HUES48 (cell line): ENCODE results near the gene UNKL.

Source experiments
- H3K27ac ChIP-seq: one replicate; pipeline ENCODE4 v1.7.0; 2013; ENCODE audit warnings: low read depth, low read length, inconsistent platforms
- H3K27me3 ChIP-seq: 2 replicates; pipeline ENCODE4 v1.6.1; 2013; ENCODE audit warnings: mild to moderate bottlenecking, low read length; ENCODE audit not compliant: control insufficient read depth, insufficient read depth
- H3K36me3 ChIP-seq: 2 replicates; pipeline ENCODE4 v1.6.1; 2013; ENCODE audit warnings: low read length; ENCODE audit not compliant: control insufficient read depth, insufficient read depth
- H3K4me1 ChIP-seq: 2 replicates; pipeline ENCODE4 v1.6.1; 2013; ENCODE audit warnings: mild to moderate bottlenecking, low read length; ENCODE audit not compliant: control insufficient read depth, insufficient read depth
- H3K4me3 ChIP-seq: 2 replicates; pipeline ENCODE4 v1.5.1; 2013; ENCODE audit warnings: mild to moderate bottlenecking, low read depth, low read length
- H3K9ac ChIP-seq: 2 replicates; pipeline ENCODE4 v1.6.1; 2013; ENCODE audit warnings: mild to moderate bottlenecking, low read depth, low read length, moderate library complexity
- H3K9me3 ChIP-seq: 2 replicates; pipeline ENCODE4 v1.6.1; 2013; ENCODE audit warnings: low read length; ENCODE audit not compliant: control insufficient read depth, insufficient read depth

UNKL gene

DNA sequence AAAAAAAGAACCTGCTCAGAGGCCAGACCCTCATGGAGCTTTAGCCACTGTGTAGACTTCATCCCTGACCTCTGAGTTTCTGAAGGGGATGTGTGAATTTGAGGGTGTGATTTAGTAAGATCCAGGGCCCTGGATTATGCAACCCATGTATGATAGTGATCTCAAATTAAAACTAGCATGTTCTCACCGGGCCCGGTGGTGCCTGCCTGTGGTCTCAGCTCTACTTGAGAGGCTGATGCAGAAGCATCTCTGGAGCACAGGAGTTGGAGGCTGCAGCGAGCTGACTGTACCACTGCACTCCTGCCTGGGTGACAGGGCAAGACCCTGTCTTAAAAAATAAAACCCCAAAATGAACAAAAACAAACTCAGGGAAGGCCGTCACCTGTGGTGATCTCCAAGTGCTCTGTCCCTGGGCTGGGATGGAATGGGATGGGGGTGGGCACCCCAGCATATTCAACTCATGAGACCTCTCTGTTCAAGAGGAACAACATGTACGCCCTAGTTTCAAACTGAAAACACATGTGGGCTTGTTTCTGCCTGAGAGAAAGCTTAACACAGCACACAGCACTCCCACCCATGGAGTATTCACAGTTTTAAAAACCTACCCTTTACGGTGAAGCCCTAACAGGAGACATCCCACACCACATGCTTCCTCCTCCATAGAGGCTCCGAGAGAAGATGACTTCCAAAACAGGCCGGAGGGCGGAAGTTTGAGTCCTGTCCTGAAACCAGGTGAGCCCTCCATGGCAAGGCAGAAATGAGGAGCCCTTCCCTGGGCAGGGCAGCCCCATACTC, 32.7 kb downstream of the UNKL start:
- no peak overlapping the region for H3K9ac ChIP-seq
- 0 out of 2 replicates have a peak, but pooled peaks cover 2% of the 10 kb centered on the region for H3K4me1 ChIP-seq
- H3K4me3 ChIP-seq, result no peak overlapping the region
- no peak overlapping the region for H3K27ac ChIP-seq
- no peaks in the 10 kb centered on the region for H3K9me3 ChIP-seq
- H3K36me3 ChIP-seq, result peaks cover 14% of the 10 kb centered on the region
- no peaks in the 10 kb centered on the region for H3K27me3 ChIP-seq

- Histone ChIP-seq H3K27ac (peak overlapping the region; percentile 18), H3K4me1 (0 out of 2 replicates have a peak, but pooled peaks cover 2% of the 10 kb centered on the region), H3K36me3 (peaks cover 18% of the 10 kb centered on the region), H3K27me3 (no peaks in the 10 kb centered on the region), H3K9ac (0 out of 2 replicates have a peak overlapping the region, but pooled peaks have one; percentile 46), H3K4me3 (peak overlapping the region; percentile 70), H3K9me3 (no peaks in the 10 kb centered on the region)
Measured at GRCh38 chr16:1380195-1380594, 34.3 kb downstream of the UNKL start.

DNA sequence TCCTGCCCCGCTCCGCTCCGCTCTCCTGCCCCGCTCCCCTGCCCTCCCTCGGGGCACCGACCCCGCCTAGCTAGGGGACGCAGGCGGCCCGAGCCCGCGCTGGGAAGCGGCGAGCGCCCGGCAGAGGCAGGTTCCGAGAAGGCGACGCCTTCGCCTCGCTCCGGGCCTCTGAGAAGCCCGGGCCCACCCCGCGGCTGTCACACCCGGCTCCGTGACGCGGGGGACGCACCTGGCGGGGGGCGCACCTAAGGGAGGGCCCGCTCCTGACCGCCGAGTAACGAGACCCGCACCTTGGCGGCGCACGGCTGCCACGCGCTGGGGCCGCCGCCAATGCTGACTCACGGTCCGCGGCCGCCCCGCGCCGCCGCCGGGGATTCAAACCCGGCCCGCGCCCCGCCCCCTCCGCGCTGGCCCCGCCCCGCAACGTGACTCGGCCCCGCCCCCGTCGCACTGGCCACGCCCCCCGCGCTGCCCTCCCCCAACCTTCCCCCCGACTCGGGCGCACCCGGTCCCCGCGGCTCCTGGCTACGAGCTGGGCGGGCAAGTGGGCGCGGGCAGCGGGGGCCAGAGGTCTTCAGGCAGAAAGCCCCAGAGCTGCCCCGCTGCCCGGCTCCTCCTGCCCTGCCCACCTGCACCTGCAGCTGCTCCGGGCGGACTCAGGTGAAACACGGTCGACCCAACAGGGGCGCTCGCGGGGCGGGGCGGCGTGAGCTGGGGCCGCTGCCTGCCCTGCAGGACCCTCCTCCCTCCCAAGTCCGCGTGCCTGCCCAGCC, 35.0 kb downstream of the UNKL start:
- Histone ChIP-seq H3K9me3 (no peaks in the 10 kb centered on the region), H3K27ac (peak overlapping the region; percentile 85), H3K4me3 (peak overlapping the region; percentile 88), H3K9ac (peak overlapping the region; percentile 94), H3K4me1 (0 out of 2 replicates have a peak, but pooled peaks cover 2% of the 10 kb centered on the region), H3K36me3 (peaks cover 15% of the 10 kb centered on the region), H3K27me3 (no peaks in the 10 kb centered on the region)

GRCh38 chr16:1378804-1379303, 35.6 kb downstream of the UNKL start:
- H3K9ac ChIP-seq, result peak overlapping the region; percentile 94
- H3K9me3 ChIP-seq, result no peaks in the 10 kb centered on the region
- H3K27ac ChIP-seq, result peak overlapping the region; percentile 85
- peak overlapping the region; percentile 88 for H3K4me3 ChIP-seq
- peaks cover 15% of the 10 kb centered on the region for H3K36me3 ChIP-seq
- no peaks in the 10 kb centered on the region for H3K27me3 ChIP-seq
- H3K4me1 ChIP-seq, result 0 out of 2 replicates have a peak, but pooled peaks cover 2% of the 10 kb centered on the region

- H3K27me3 ChIP-seq, result no peaks in the 10 kb centered on the region
- H3K36me3 ChIP-seq, result peaks cover 12% of the 10 kb centered on the region; the same call in 1 of the 2 replicates
- no peaks in the 10 kb centered on the region for H3K9me3 ChIP-seq
- peak overlapping the region; percentile 88 for H3K4me3 ChIP-seq
- 0 out of 2 replicates have a peak, but pooled peaks cover 2% of the 10 kb centered on the region for H3K4me1 ChIP-seq
- H3K9ac ChIP-seq, result peak overlapping the region; percentile 94
- no peak overlapping the region for H3K27ac ChIP-seq
Measured at GRCh38 chr16:1378087-1378803, 36.3 kb downstream of the UNKL start.

DNA sequence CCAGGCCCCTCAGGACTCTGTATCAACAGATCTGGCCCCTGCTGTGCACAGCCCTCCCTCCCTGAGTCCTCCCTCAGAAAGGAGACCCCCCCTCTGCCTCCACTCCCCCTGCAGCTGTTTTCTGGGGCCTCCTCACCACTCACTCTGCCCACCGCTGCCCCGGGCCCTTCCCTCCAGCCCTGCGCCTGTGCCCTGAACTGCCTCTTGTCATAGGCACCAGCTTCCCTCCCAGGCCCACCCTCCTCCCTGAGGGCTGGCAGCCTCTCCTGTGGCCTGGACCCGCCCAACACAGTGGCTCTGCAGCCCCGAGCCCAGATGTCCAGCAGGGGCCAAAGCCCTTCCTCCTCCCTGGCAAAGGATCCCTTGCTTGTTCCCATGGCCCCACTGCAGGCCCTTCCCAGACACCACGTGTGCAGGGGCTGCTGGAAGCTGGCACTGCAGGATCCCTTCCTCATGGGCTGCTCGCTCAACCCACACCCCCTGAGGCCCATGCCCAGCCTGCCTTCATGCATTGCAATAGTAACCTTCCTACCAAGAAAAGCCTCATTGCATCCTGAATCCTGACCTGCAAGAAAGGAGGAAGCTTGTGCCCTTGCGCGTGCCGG, 37.0 kb downstream of the UNKL start:
- Histone ChIP-seq H3K9me3 (no peaks in the 10 kb centered on the region), H3K27ac (no peak overlapping the region), H3K4me1 (0 out of 2 replicates have a peak, but pooled peaks cover 2% of the 10 kb centered on the region), H3K36me3 (peaks cover 11% of the 10 kb centered on the region; the same call in 1 of the 2 replicates), H3K9ac (no peak overlapping the region), H3K4me3 (peak overlapping the region; percentile 88; the same call in 1 of the 2 replicates), H3K27me3 (no peaks in the 10 kb centered on the region)

GRCh38 chr16:1375741-1376410, 38.6 kb downstream of the UNKL start:
- Histone ChIP-seq H3K4me1 (0 out of 2 replicates have a peak, but pooled peaks cover 2% of the 10 kb centered on the region), H3K27me3 (no peaks in the 10 kb centered on the region), H3K9ac (no peak overlapping the region), H3K36me3 (peaks cover 7% of the 10 kb centered on the region; the same call in 1 of the 2 replicates), H3K4me3 (no peak overlapping the region), H3K27ac (no peak overlapping the region), H3K9me3 (no peaks in the 10 kb centered on the region)

- Histone ChIP-seq H3K36me3 (peaks cover 7% of the 10 kb centered on the region; the same call in 1 of the 2 replicates), H3K9me3 (no peaks in the 10 kb centered on the region)
Measured at GRCh38 chr16:1375298-1375640, 39.2 kb downstream of the UNKL start.

DNA sequence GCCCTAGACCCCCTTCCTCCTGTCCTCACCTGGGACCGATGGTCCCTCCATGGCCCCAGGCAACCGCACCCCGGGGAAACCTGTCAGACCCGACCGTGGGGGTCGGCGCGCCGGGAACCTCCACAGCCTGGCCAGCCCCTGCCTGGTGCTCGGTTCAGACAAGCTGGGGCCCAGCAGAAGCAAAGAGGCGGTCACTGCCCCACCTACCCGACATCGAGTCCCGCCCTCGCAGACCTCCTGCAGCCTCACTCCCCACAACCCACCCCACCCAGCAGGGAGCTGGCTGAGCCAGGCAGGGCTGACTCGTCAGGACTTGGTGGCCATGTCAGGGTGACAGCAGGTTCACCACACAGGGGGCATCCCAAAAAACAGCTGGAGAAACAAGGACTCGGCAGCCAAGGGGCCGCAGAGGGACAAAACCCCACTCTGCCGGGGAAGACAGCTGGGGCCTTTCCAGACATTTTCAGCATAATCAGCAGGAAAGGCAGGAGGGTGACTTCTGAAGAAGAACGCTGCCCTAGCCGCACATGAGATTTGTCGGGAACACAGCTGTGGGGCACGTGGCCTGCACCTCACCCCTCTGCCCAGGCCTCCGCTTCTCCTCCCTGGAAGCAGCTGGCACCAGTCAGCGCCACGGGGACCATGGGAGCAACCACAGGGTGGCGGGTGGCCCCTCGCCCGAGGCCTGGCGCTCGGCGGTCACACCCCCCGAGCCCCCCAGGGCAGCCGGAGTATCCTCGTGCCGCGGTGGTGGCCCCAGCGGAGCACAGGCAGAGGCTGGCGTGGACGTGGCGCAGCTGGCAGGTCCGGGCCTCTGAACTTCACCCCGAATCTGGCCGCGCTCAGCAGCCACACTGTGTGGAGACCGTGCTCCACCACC, 39.8 kb downstream of the UNKL start:
- H3K36me3 ChIP-seq, result peaks cover 13% of the 10 kb centered on the region
- no peaks in the 10 kb centered on the region for H3K27me3 ChIP-seq
- no peak overlapping the region for H3K4me3 ChIP-seq
- H3K9ac ChIP-seq, result no peak overlapping the region
- no peaks in the 10 kb centered on the region for H3K9me3 ChIP-seq
- no peak overlapping the region for H3K27ac ChIP-seq
- no peaks in the 10 kb centered on the region for H3K4me1 ChIP-seq

More at GRCh38 chr16:1375298-1375640, 39.2 kb downstream of the UNKL start:
- Histone ChIP-seq H3K27ac (no peak overlapping the region), H3K4me1 (0 out of 2 replicates have a peak, but pooled peaks cover 2% of the 10 kb centered on the region), H3K4me3 (no peak overlapping the region), H3K9ac (no peak overlapping the region), H3K27me3 (no peaks in the 10 kb centered on the region)
